GM10266 (cell line): ENCODE measurements around the gene SORBS2.

Experiments used
- DNase-seq: peaks from one replicate; pipeline ENCODE4 v3.0.0; 2012; ENCODE audit errors: extremely low spot score
- TF ChIP-seq, protein P1 (sequence below): IDR thresholded peaks from 2 replicates; pipeline ENCODE4 v1.5.1; 2012; ENCODE audit warnings: mild to moderate bottlenecking, low read depth; ENCODE audit not compliant: control insufficient read depth, insufficient read depth; ENCODE audit errors: missing control alignments

Gene SORBS2

DNA sequence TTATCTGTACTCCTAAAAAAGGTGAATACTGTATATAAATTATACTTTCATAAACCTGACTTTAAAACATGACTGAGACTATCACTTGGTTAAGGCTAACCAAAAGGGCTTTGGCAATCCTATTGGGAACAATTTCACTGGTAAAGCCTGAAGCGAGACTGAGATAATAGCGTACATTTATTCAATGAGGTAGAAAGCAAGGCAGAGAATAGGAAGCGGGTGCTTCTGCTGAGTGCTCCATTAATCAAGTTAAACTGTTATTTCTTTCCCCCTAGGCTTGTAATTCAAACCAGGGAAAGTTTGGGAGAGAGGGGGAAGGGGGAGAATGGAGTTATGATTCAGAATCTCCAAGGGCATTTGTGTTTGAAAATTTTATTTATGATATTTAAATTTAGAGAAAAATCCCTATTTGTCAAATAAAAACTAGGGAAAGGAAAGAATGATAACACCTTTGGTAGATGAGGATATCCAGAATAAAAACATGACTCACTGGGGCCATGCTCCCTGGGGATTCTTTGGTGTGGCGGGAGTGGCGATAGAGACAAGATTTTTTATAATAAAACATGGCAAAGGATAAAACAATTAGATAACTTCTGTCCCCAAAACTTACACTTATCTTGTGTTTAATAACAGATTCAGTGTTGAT lies 34.6 kb upstream of the SORBS2 start:
- TF ChIP-seq, protein P1, sequence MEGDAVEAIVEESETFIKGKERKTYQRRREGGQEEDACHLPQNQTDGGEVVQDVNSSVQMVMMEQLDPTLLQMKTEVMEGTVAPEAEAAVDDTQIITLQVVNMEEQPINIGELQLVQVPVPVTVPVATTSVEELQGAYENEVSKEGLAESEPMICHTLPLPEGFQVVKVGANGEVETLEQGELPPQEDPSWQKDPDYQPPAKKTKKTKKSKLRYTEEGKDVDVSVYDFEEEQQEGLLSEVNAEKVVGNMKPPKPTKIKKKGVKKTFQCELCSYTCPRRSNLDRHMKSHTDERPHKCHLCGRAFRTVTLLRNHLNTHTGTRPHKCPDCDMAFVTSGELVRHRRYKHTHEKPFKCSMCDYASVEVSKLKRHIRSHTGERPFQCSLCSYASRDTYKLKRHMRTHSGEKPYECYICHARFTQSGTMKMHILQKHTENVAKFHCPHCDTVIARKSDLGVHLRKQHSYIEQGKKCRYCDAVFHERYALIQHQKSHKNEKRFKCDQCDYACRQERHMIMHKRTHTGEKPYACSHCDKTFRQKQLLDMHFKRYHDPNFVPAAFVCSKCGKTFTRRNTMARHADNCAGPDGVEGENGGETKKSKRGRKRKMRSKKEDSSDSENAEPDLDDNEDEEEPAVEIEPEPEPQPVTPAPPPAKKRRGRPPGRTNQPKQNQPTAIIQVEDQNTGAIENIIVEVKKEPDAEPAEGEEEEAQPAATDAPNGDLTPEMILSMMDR, result no peak
- DNase-seq, result no peak

DNA sequence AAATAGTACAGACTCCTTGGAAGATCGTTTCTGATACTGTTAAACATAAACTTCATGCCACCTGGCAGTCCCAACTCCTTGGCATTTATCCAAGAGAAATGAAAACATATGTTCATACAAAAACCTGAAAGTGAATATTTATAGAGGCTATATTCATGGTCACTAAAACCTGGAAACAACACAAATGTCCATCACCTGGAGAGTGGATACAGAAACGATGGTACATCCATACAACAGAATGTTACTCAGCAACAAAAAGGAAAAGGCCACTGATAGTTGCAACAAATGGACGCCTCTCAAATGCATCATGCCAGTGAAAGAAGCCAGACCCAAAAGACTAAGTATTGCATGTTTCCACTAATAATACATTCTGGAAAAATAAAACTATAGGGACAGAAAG lies 34.0 kb upstream of the SORBS2 start:
- DNase-seq, result no peak
- TF ChIP-seq, protein P1, result no peak

DNA sequence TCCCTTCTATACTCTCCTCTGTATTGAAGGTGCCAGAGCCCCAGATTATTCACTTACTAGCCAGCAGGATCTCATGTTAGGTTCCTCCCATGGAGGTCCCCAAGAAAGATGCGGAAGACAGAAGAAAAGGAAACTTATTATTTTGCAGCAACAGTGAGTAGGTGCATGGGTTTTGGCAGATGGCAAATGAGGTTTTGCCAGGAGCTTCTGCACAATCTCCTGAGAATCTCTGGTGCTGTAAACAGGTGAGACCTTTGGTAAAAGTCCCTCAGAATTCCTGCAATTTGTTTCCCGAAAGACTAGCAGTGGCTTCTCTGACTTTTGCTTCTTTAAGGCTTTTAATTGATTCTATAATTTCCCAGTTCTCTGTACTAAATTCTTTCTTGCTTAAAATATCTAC lies 29.5 kb upstream of the SORBS2 start:
- no peak for DNase-seq
- TF ChIP-seq, protein P1, result no peak

DNA sequence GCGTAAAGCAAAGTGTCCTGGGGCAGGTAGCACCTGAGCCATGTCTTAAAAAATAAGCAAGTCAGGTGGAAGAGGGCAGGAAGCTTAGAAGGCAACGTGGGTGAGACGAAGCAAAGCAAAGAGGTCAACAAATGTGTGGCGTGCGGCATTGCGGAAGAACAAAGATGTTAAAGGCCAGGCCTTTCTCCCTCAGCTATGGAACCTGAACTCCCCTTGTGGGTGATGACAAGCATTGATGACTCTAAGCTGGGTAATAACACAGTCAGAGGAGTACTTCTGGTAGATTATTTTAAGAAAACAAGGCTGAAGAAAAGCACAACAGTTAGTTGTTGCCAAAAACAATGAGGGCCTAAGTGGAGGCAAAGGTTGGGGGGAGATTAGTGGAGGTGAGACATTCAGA lies 29.0 kb upstream of the SORBS2 start:
- DNase-seq, result no peak
- TF ChIP-seq, protein P1, result no peak

DNA sequence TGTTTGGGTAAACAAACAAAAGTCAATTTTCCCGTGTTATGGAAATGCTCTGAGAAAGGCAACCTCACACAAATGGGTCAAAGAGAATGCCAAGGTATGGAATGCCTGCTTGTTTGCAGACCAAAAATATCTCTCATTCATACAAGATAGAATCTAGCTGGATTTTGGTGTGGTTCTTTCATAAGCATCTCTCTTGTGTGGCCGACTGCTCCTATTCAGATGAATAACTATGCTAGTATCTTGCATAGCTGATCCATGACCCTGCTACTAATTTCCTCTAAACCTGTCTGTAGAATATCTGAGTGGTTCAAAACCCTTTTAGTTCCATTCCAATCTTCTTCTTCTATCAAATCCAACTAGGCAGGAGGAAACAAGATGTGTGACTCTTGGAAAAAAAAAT lies 28.2 kb upstream of the SORBS2 start:
- DNase-seq, result no peak
- TF ChIP-seq, protein P1, result no peak

DNA sequence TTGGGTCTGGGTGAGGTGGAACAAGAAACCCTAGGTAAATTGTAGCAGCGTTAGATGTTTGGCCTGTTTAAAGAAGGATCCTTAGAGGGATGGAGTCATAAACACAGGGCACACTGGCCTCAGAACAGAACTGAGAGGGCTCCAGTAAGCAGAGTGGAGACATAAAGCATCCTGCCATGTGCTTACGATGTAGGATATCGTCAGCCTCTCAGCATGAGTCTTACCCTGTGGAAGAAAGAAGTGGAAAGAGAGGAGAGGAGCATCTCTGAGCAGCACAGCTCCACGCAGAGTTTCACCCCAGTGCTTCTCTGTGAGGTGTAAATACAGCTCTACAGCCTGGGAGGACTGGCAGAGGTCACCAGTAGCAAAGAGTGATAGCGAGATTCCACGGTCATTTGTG lies 27.8 kb upstream of the SORBS2 start:
- TF ChIP-seq, protein P1, result no peak
- DNase-seq, result no peak

DNA sequence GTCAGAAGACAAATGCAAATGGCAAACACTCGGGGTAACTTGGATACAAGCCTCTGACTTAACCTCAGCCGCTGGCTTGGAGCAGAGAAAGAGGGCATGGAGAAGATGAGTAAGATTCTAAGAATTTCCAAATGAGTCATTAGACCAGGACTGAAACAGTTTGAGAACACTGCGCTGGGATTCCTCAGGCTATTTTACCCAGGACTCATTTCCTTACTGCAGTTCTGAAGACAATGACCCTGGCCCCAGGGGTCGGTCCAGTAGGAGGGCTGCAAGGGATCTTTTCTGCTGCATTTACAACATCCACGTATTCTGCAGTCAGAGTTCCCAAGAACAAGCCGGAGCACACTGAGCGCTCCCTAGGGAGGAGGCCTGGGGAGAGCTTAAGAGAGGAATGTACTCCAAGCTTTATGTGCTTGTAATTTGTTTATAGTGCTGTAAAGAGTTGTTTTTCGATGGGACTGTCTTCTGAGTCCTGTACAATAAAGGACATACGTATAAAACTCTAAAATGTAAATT lies 27.3 kb upstream of the SORBS2 start:
- TF ChIP-seq, protein P1, result no peak
- DNase-seq, result no peak
